Measurements from ENCODE around the gene LCN10.

Gene LCN10

DNA sequence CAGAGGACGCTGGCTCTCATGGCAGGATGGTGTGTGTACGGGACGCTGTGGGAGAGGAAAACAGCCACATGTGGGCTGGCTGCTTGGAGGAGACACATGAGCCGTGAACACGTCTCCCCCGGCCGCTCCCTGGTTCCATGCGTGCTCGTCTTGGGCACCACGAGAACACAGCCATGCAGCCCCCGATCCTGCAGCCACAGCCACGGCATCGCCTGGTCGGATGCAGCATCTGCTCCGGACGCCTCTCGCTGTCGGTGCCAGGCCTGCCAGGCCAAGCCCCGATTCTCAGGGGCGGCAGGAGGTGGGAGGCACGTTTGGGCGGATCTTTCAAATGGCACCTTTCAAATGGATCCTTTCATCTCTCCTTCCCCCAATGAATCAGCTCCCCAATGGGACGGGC is 3.2 kb downstream of the LCN10 start:
- H3K4me1 ChIP-seq (ENCODE audit: insufficient read depth, low read length, severe bottlenecking), result no peaks in the 10 kb centered on the region
- no peak overlapping the region for H3K4me3 ChIP-seq (ENCODE audit: low read depth, low read length, poor library complexity, severe bottlenecking)
- no peak overlapping the region for H3K4me2 ChIP-seq (ENCODE audit: low read length)
- TF ChIP-seq, protein P1, sequence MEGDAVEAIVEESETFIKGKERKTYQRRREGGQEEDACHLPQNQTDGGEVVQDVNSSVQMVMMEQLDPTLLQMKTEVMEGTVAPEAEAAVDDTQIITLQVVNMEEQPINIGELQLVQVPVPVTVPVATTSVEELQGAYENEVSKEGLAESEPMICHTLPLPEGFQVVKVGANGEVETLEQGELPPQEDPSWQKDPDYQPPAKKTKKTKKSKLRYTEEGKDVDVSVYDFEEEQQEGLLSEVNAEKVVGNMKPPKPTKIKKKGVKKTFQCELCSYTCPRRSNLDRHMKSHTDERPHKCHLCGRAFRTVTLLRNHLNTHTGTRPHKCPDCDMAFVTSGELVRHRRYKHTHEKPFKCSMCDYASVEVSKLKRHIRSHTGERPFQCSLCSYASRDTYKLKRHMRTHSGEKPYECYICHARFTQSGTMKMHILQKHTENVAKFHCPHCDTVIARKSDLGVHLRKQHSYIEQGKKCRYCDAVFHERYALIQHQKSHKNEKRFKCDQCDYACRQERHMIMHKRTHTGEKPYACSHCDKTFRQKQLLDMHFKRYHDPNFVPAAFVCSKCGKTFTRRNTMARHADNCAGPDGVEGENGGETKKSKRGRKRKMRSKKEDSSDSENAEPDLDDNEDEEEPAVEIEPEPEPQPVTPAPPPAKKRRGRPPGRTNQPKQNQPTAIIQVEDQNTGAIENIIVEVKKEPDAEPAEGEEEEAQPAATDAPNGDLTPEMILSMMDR (IDR thresholded peaks at IDR 0.05; ENCODE audit: low read length), result no peak
- TF ChIP-seq EZH2 (IDR thresholded peaks at IDR 0.05; ENCODE audit: borderline replicate concordance, low read length), result no peak
- H4K20me1 ChIP-seq (ENCODE audit: insufficient read depth, low read length), result no peaks in the 10 kb centered on the region
- H3F3A ChIP-seq (ENCODE audit: insufficient read depth, low read length), result no peaks in the 10 kb centered on the region
- H3K27me3 ChIP-seq (ENCODE audit: insufficient read depth, low read length), result peaks cover 4% of the 10 kb centered on the region; the same call in 1 of the 2 replicates
- H3K9me2 ChIP-seq (ENCODE audit: low read depth, low read length), result no peaks in the 10 kb centered on the region
- no peaks in the 10 kb centered on the region for H3K36me3 ChIP-seq (ENCODE audit: insufficient read depth, low read length)
- H3K9me3 ChIP-seq (ENCODE audit: low read length), result no peaks in the 10 kb centered on the region
- no peaks in the 10 kb centered on the region for H3K79me2 ChIP-seq (ENCODE audit: insufficient read depth, low read length)
- H2AFZ ChIP-seq (ENCODE audit: low read length), result no peak overlapping the region
- H3K27ac ChIP-seq (ENCODE audit: low read depth, low read length, poor library complexity, severe bottlenecking), result no peak overlapping the region
- H3K9ac ChIP-seq (ENCODE audit: low read length), result no peak overlapping the region

DNA sequence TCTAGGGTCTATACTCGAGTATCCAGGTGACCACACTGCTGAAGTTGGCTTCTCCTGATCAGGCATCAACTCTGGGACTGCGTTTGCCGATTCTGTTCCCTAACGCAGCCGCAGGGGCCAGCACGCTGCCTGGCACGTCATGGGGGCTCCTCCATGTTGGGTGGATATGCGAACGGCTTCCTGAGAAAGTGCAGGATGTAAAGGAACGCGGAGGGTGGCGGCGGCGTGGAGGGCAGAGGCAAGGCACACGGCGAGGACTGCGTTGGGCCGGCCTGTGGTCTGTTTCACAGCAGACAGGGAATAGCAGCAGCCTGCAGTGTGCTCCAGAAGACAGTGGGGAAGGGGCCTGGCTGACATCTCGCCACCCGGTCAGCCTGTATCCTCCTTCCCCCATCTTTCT is 3.8 kb downstream of the LCN10 start:
- TF ChIP-seq, protein P1 (IDR thresholded peaks at IDR 0.05; ENCODE audit: low read length), result no peak
- no peak for TF ChIP-seq EZH2 (IDR thresholded peaks at IDR 0.05; ENCODE audit: borderline replicate concordance, low read length)
- H3K27me3 ChIP-seq (ENCODE audit: insufficient read depth, low read length), result peaks cover 4% of the 10 kb centered on the region; the same call in 1 of the 2 replicates
- H3K9ac ChIP-seq (ENCODE audit: low read length), result no peak overlapping the region

DNA sequence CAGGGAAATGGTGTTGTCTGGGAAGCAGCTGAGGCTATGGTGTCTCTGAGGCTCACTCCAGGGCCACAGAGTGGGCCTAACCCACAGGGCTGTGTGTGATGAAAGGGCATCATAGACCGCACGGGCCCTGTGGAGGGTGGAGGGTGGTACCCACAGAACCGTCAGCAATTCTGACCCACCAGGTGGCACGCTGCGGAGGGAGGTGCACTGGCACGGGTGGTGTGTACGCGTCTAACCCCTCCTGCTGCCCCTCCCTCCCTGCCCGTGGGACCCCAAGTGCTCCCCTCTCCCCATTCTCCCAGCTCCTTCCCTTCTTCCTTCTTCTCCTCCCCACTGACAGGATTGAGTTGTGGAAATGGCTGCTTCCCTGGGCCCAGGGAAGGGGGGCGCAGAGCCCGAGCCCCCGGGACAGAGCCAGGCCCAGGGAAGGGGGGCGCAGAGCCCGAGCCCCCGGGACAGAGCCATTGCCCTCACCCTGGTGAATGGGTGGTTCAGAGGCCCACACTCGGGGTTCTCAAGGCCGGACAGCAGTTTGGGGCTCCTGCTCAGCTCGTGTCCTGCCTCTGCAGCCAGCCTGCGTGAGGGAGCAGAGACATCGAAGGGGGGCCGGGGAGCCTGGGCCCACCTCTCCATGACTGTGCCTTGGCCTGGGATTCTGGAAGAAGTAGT is 6.8 kb downstream of the LCN10 start:
- no peak overlapping the region for H3K27ac ChIP-seq (ENCODE audit: low read depth, low read length, poor library complexity, severe bottlenecking)
- H3K36me3 ChIP-seq (ENCODE audit: insufficient read depth, low read length), result no peaks in the 10 kb centered on the region
- no peaks in the 10 kb centered on the region for H3K4me1 ChIP-seq (ENCODE audit: insufficient read depth, low read length, severe bottlenecking)
- no peaks in the 10 kb centered on the region for H3F3A ChIP-seq (ENCODE audit: insufficient read depth, low read length)
- H3K9me3 ChIP-seq (ENCODE audit: low read length), result no peaks in the 10 kb centered on the region
- no peak overlapping the region for H3K9ac ChIP-seq (ENCODE audit: low read length)
- H4K20me1 ChIP-seq (ENCODE audit: insufficient read depth, low read length), result no peaks in the 10 kb centered on the region
- no peak overlapping the region for H3K4me3 ChIP-seq (ENCODE audit: low read depth, low read length, poor library complexity, severe bottlenecking)
- no peaks in the 10 kb centered on the region for H3K79me2 ChIP-seq (ENCODE audit: insufficient read depth, low read length)
- H3K4me2 ChIP-seq (ENCODE audit: low read length), result no peak overlapping the region
- H2AFZ ChIP-seq (ENCODE audit: low read length), result no peak overlapping the region
- TF ChIP-seq, protein P1 (IDR thresholded peaks at IDR 0.05; ENCODE audit: low read length), result no peak
- TF ChIP-seq EZH2 (IDR thresholded peaks at IDR 0.05; ENCODE audit: borderline replicate concordance, low read length), result no peak
- no peaks in the 10 kb centered on the region; the same call in 1 of the 2 replicates for H3K27me3 ChIP-seq (ENCODE audit: insufficient read depth, low read length)
- no peaks in the 10 kb centered on the region for H3K9me2 ChIP-seq (ENCODE audit: low read depth, low read length)

More for the DNA sequence above, 3.8 kb downstream of the LCN10 start:
- Histone ChIP-seq H3K27ac (ENCODE audit: low read depth, low read length, poor library complexity, severe bottlenecking) (no peak overlapping the region), H3K9me2 (ENCODE audit: low read depth, low read length) (no peaks in the 10 kb centered on the region), H3K4me2 (ENCODE audit: low read length) (no peak overlapping the region), H2AFZ (ENCODE audit: low read length) (no peak overlapping the region), H3K4me1 (ENCODE audit: insufficient read depth, low read length, severe bottlenecking) (no peaks in the 10 kb centered on the region), H3K9me3 (ENCODE audit: low read length) (no peaks in the 10 kb centered on the region), H3K4me3 (ENCODE audit: low read depth, low read length, poor library complexity, severe bottlenecking) (no peak overlapping the region), H3K36me3 (ENCODE audit: insufficient read depth, low read length) (no peaks in the 10 kb centered on the region), H3F3A (ENCODE audit: insufficient read depth, low read length) (no peaks in the 10 kb centered on the region), H4K20me1 (ENCODE audit: insufficient read depth, low read length) (no peaks in the 10 kb centered on the region), H3K79me2 (ENCODE audit: insufficient read depth, low read length) (no peaks in the 10 kb centered on the region)
